IPS-18c (cell line): ENCODE measurements around the gene SEMA3E.
"Not testable (repeated sequence)": the region's sequence is repeated elsewhere in the genome, so short reads cannot be mapped to it uniquely, and the experiment has no call there.

Experiments used
- H3K4me3 ChIP-seq: 2 replicates; pipeline ENCODE4 v1.7.0; 2013; ENCODE audit warnings: low read depth, mild to moderate bottlenecking, low read length, moderate library complexity; ENCODE audit not compliant: insufficient read depth
- H3K9me3 ChIP-seq: one replicate; pipeline ENCODE4 v1.6.1; 2013; ENCODE audit warnings: mild to moderate bottlenecking, low read length, moderate library complexity; ENCODE audit not compliant: control insufficient read depth, insufficient read depth

Gene SEMA3E

GRCh38 chr7:83648464-83649241, at the start of gene SEMA3E:
Gene SEMA3E, minus strand, starts transcription at chr7:83649139.
- no peaks in the 10 kb centered on the region for H3K9me3 ChIP-seq
- H3K4me3 ChIP-seq = peak within 1 kb of the TSS; percentile 54

GRCh38 chr7:83697804-83698530, 49.0 kb upstream of the SEMA3E start:
- Histone ChIP-seq H3K4me3 (no peak overlapping the region), H3K9me3 (no peaks in the 10 kb centered on the region)

- H3K9me3 ChIP-seq = no peaks in the 10 kb centered on the region
- H3K4me3 ChIP-seq = no peak overlapping the region
These were observed 47.2 kb upstream of the SEMA3E start for GRCh38 chr7:83696101-83696500.

GRCh38 chr7:83695128-83695960, 46.4 kb upstream of the SEMA3E start:
- no peak overlapping the region for H3K4me3 ChIP-seq

GRCh38 chr7:83693256-83693655, 44.3 kb upstream of the SEMA3E start:
- H3K9me3 ChIP-seq = no peaks in the 10 kb centered on the region
- H3K4me3 ChIP-seq = no peak overlapping the region

More at GRCh38 chr7:83695128-83695960, 46.4 kb upstream of the SEMA3E start:
- H3K9me3 ChIP-seq = no peaks in the 10 kb centered on the region

GRCh38 chr7:83691095-83691494, 42.2 kb upstream of the SEMA3E start:
- Histone ChIP-seq H3K9me3 (no peaks in the 10 kb centered on the region), H3K4me3 (no peak overlapping the region)

DNA sequence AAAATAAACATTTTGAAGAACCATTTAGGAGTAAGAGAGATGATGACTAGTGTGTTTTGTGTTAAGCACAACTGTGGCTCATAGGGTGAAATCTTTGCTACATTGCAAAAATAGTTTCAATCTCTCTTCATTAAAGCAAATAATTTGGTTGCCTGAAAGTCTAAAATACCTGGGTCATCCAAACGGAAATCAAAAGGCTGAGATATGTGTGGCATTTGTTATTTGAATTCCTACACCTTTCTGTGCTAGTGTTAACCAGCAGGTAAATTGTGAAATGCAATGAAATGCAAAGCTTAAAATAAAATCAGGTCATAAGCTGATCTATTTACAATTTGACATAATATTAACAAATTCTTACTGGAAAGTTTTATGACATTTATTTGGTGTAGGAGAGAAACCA, 40.9 kb upstream of the SEMA3E start:
- H3K9me3 ChIP-seq = no peaks in the 10 kb centered on the region
- no peak overlapping the region for H3K4me3 ChIP-seq

DNA sequence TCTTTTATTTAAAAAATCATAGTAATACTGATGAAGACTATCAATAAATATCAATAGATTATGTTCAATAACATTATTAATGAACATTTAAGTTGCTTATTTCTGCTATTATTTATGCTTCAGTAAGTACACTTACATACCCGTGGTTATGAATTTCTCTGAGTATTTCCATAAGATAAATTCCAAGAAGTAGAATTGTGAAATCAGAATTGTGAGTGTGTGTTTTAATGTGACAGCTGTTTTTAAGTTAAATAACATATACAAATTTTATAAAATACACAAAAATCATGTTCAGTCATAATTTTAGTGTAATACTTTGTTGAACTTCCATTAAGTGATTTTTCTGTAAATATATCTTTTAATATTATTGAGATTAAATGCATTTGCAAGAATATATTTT, 37.5 kb upstream of the SEMA3E start:
- Histone ChIP-seq H3K9me3 (no peaks in the 10 kb centered on the region), H3K4me3 (no peak overlapping the region)

DNA sequence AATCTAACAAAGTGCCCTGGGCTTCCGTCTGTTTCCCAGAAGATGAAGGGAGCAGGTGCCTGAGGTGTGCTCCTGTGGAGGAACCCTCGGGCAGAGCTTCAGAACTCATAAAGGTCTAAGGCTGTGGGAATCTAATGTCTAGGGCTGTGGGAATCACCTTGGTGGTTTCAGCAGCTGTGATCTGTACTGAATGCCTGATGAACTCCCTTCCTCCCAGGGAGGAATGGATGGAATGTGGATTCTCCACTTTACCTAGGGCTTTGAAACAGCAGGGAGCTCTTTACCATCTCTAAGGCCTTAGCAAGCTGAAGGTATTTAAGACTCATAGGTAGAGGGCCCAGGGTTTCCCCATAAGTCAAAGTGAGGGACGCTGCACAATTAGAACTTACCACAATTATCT, 36.0 kb upstream of the SEMA3E start:
- Histone ChIP-seq H3K9me3 (no peaks in the 10 kb centered on the region), H3K4me3 (no peak overlapping the region)

GRCh38 chr7:83681200-83681778, 32.4 kb upstream of the SEMA3E start:
- no peaks in the 10 kb centered on the region for H3K9me3 ChIP-seq
- no peak overlapping the region for H3K4me3 ChIP-seq

DNA sequence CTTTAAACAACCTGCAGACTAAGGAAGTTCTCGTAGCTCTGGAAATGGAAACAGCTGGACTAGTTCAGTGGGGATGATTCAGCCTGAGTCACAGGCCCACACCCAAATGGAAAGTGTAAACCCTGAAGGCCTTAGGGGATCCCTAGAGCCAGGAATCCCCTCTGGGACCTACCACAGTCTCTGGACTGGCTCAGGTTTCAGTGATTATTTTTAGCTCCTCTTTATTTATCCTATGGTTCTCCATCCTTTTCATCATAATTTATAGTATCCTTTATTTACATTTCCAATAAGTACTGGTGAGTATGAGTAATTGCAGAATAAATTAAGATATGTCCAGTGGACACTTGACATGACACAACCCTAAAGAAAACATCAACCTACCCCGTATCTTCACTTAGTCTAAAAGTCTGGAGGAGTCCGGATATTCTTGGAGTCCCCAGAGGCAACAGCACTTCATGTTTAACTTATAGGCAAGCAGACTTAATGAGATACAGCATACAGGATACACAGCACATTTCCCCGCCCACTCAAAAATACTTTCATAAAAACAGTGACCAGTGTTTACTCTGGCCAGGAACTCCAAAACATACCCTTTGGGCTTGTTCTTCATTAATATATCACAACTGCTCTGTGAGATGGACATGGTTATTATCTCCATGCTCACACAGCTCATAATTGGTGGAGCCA, 28.4 kb upstream of the SEMA3E start:
- Histone ChIP-seq H3K4me3 (no peak overlapping the region), H3K9me3 (no peaks in the 10 kb centered on the region)

DNA sequence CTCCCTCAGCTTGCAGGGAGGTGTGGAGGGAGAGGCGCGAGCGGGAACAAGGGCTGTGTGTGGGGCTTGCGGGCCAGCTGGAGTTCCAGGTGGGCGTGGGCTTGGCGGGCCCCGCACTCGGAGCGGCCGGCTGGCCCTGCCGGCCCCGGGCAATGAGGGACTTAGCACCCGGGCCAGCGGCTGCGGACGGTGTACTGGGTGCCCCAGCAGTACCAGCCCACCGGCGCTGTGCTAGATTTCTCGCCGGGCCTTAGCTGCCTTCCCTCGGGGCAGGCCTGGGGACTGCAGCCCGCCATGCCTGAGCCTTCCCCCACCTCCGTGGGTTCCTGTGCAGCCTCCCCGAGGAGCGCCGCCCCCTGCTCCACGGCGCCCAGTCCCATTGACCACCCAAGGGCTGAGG, 24.4 kb upstream of the SEMA3E start:
- H3K9me3 ChIP-seq, H3K4me3 ChIP-seq: not testable (repeated sequence)

GRCh38 chr7:83672157-83672556, 23.2 kb upstream of the SEMA3E start:
- H3K4me3 ChIP-seq = no peak overlapping the region
- no peaks in the 10 kb centered on the region for H3K9me3 ChIP-seq

GRCh38 chr7:83663131-83663530, 14.2 kb upstream of the SEMA3E start:
- Histone ChIP-seq H3K4me3 (no peak overlapping the region), H3K9me3 (no peaks in the 10 kb centered on the region)

GRCh38 chr7:83658126-83658525, 9.2 kb upstream of the SEMA3E start:
- Histone ChIP-seq H3K4me3 (no peak overlapping the region), H3K9me3 (no peaks in the 10 kb centered on the region)

GRCh38 chr7:83655951-83656556, 7.1 kb upstream of the SEMA3E start:
- Histone ChIP-seq H3K9me3 (no peaks in the 10 kb centered on the region), H3K4me3 (no peak overlapping the region)
